ENCODE measurements around the gene CAMTA1.
A peak's percentile ranks its signal among the peaks of the same experiment; 100 is the strongest.

Gene CAMTA1

GRCh38 chr1:7639435-7640131 is 854.3 kb downstream of the CAMTA1 start:
- no peak for DNase-seq

DNA sequence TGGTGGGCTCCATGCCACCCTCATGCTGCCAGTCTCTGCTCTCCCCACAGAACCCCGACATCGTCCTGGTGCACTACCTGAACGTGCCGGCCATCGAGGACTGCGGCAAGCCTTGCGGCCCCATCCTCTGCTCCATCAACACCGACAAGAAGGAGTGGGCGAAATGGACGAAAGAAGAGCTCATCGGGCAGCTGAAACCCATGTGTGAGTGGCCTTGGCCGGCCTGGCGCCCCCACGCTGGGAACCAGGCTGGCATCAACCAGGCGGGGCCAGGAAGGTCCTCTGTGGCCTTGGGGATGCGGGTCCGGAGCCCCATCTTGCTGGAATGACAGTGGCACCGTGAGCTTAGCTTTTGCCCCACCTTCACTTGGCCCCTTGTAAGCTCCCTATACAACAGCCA is 855.1 kb downstream of the CAMTA1 start:
- DNase-seq = no peak

DNA sequence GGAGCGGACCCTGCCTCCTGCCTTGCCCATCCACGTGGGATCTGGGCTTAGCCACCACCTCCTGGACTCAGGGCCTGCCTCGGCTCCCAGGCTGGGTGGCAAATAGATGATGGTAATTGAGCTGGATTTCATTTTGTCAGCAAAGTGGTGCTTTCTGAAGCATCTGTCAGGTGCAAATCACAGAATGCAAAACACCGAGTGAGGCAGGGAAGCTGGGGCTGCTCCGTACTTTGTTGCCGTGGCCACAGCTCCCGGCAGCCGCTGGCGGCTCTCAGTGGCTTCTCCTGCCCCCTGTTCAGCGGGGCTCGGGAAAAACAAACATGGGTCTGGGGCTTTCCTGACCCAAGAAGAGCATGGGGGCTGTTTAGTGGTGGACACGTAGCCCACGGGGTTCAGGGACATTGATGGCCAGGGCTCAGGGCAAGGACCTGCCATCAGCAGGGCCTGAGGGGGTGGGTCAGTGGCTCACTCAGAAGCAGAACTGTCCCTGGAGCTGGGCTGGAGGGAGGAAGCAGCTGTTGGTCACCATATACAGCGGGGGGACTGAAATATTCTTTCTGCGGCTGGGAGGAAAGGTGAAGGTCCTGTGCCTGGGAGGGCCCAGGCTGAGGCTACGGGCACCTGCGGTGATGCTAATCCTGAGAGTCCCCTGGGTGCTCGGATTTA is 855.8 kb downstream of the CAMTA1 start:
- no peak for DNase-seq

DNA sequence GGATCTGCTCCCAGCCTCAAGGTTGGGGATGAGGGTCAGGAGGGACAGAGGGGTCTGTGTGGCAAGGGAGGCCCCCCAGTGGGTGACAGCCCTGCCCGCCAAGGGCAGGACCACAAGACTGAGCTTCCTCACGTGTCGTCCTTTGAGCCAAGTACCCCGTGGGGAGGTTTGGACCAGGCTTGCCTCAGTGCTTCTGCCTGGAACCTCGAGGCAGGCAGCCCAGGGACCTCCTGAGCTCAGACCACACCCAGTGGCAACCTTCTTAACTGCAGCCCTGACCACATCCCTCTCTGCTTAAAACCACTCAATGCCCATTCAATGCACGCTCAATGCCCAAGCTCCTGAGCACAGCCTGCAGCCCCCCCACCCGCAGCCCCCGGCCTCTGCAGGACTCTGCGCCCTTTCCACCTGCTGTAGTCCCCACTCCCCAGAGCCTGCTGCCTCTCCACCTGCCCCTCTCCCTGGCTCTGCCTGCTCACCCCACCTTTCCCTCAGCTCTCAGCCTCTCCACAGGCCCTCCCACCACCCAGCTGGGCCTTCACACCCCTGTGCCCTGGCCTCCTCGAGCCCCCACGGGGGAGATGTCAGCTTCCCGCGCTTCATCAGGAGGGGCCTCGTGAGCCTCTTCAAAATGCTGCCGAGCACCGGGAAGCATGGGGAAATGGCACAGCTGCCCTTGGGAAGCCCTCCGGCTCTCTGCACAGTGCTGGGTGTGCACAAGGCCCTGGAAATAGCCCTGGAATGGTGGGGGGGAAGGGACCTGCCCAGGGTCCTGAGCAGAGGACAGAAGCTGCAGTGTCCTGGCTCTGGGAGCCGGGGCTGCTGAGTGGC is 856.5 kb downstream of the CAMTA1 start:
- no peak for DNase-seq

GRCh38 chr1:7642418-7642704 is 857.1 kb downstream of the CAMTA1 start:
- no peak for DNase-seq

GRCh38 chr1:7642781-7643529 is 857.7 kb downstream of the CAMTA1 start:
- no peak for DNase-seq

- no peak for DNase-seq
Measured at GRCh38 chr1:7643530-7643929, 858.3 kb downstream of the CAMTA1 start.

GRCh38 chr1:7644086-7644485 is 858.8 kb downstream of the CAMTA1 start:
- no peak for DNase-seq

DNA sequence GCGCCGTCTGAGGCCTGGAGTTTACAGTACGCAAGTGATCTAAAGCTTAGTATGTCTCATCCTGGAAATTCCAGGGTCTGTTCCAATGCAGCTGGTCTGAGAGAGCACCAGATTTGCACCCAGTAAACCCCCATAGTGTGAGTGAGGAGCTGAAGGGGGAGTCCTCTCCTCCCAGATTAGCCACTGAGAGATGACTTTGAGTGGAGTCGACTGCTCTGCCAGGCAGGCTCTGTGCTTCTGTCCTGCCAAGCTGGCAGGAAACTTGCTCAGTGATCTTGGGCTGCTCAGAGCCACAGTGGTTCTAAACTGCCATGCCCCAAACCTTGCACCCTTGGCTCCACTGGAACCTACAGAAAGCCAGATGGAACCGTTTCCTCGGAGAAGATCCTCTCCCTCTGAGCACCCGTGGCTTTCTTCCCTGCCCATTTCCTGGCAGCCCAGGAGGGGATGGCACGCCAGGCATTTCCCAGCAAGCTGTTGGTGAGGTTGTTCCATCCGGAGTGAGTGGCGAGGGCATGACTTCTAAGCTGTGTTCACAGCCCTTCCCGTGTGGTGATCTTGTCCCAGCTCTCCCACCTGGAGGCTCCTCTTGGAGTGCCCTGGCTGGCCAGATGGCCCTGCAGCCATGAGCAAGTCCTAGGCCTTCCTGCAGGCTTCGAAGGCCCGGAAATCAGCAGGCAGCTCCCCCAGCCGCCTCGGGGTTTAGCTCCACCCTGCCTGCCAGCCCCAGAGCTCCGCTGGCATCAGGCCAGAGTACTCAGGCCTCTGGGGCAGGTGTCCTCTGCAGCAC is 859.9 kb downstream of the CAMTA1 start:
- peak; percentile 91 for DNase-seq

- no peak for DNase-seq
Measured at GRCh38 chr1:7645751-7646048, 860.4 kb downstream of the CAMTA1 start.

DNA sequence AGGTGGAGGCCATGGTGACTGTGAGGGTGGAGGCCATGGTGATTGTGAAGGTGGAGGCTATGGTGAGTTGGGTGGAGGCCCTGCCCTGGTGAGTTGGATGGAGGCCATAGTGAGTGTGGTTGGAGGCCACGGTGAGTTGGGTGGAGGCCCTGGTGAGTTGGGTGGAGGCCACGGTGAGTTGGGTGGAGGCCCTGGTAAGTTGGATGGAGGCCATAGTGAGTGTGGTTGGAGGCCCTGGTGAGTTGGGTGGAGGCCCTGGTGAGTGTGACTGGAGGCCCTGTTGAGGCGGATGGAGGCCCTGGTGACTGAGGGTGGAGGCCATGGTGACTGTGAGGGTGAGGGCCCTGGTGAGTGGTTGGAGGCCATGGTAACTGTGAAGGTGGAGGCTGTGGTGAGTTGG is 860.9 kb downstream of the CAMTA1 start:
- DNase-seq = no peak

GRCh38 chr1:7646981-7647901 is 862.0 kb downstream of the CAMTA1 start:
- peak; percentile 65 for DNase-seq

- no peak for DNase-seq
Measured at GRCh38 chr1:7648761-7649384, 863.6 kb downstream of the CAMTA1 start.

DNA sequence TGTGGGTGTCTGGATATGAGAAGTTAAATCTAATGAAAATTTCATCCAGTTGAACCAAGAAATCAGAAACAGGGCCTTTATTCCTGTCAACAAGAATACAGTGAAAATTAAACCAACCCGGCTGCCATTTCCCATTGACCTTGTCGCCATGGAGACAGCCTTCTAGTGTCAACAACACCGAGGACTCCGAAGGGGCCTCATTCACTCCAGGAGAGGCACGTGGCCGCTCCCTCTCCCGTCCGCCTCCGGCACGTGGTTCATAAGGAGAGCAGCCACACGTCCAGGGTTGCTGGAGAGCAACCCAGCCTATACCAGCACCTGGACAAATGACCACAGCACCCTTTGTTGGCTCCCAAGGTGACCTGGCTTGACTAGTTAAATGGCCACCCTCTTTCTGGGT is 865.5 kb downstream of the CAMTA1 start:
- peak; percentile 72 for DNase-seq

DNA sequence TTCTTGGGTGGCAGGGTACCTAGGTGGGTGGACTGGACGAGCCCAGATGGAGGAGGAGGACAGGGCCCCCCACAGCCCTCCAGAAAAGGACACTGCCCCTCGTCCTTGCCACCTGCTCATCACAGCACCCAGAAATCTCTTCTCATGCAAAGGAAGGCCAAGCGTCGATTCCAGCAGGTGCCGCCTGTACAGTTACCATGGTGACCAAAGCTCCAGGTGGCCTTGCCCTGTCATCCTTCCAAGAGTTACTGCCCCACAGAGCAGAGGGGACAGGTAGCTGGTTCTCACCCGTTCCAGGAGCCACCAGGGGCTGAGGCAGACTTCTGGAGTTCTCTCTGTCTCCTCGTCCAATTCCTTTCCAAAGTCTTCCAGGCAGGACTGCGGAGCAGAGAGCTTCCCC is 865.9 kb downstream of the CAMTA1 start:
- DNase-seq = peak; percentile 88

- DNase-seq = no peak
Measured at GRCh38 chr1:7652061-7652460, 866.8 kb downstream of the CAMTA1 start.

DNA sequence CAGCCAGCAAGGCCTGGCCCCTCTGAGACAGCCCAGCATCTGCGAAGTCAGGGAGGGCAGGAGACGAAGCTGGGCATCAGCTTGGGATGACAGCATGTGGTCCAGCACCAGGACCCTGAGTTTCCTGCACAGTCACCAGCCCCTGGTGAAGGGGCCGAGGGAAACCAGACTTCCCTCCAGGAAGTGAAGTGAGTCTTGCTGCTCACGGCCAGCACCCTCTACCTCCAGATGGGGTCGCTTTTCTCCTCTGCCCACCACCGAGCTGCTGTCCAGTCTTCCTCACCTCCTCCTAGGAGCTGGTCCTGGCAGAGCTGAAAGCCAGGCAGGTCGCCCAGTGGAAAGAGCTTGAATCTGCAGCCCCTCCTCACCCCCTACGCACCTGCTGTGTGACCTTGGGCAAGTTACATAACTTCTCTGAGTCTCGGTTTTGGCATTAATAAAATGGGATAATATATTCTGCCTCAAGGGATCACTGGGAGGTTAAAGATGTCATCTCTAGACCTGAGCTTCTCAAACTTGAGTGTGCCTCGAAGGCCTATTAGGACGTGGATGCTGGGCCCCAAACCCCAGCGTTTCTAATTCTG is 867.4 kb downstream of the CAMTA1 start:
- no peak for DNase-seq

GRCh38 chr1:7654725-7655124 is 869.5 kb downstream of the CAMTA1 start:
- DNase-seq = no peak

DNA sequence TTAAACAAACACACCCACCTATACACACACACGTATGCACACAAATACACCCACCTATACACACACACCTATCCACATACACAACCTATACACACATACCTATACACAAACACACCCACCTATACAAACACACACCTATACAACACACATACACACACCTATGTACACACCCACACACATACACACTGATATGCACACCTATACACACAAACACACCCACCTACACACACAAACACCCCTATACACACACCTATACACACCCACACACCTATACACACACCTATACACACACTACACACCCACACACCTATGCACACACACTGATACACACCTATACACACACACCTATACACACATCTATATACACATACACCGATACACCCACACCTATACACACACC is 870.1 kb downstream of the CAMTA1 start:
- no peak for DNase-seq

- DNase-seq = no peak
Measured at GRCh38 chr1:7656557-7657215, 871.4 kb downstream of the CAMTA1 start.

Measured in NCI-H1105 treated with DMSO at 0.1 percent for 48 hours (cell line).